NCI-H187 treated with DMSO at 0.1 percent for 48 hours (cell line): ENCODE results near the gene OTUD1.
"Not testable (repeated sequence)": the region's sequence is repeated elsewhere in the genome, so short reads cannot be mapped to it uniquely, and the experiment has no call there.

ENCODE experiments used
- DNase-seq: peaks from one replicate; lab custom pipeline; 2025; lab: John Stamatoyannopoulos, UW

The OTUD1 gene, protein sequence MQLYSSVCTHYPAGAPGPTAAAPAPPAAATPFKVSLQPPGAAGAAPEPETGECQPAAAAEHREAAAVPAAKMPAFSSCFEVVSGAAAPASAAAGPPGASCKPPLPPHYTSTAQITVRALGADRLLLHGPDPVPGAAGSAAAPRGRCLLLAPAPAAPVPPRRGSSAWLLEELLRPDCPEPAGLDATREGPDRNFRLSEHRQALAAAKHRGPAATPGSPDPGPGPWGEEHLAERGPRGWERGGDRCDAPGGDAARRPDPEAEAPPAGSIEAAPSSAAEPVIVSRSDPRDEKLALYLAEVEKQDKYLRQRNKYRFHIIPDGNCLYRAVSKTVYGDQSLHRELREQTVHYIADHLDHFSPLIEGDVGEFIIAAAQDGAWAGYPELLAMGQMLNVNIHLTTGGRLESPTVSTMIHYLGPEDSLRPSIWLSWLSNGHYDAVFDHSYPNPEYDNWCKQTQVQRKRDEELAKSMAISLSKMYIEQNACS

DNA sequence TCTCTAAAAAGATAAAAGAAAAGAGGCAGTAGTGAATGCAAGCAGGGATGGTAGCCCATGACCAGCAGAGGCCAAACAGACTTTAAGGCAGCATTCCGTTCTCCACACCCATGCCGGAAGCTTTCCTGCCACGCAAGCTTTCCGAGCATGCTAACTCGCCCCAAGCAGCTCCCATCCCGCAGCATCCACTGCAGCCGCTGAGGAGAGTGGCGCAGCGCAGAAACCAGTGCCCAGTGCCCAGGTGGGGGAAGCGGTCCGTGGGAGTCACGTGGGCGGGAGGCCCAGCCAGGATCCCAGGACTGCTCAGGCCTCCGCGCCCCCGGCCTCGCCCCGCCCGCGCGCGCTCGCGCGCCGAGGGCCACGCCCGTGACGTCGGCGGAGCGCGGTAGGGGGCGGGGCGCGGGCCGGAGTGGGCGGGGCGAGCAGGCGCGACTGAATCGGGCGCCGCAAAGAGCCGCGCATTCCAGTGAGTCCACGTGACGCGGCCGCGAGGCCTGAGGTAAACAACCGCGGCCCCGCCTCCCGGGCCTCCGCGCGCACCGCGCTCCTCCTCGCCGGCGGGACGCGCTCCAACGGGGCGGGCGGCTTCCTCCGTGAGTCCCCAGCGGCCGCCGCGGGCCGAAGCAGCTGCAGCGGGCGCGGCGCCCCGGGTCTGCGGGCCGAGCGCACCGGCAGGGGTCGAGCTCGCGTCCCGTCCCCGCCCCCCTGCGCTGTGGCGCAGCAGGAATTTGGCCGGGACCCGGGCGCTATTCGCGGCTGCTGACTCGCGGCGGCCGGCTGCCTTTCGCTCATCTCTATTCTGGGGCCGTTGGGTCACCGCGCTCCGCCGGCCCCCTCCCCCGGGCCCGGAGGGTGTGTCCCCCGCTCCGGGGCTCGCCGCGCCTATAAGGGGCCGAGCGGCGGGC, at the start of gene OTUD1:
OTUD1 (plus strand) TSS at position 529 of the 905 bp plus-strand sequence. CDS start 383 bp downstream, outside the sequence.
- peak; percentile 1 for DNase-seq

DNA sequence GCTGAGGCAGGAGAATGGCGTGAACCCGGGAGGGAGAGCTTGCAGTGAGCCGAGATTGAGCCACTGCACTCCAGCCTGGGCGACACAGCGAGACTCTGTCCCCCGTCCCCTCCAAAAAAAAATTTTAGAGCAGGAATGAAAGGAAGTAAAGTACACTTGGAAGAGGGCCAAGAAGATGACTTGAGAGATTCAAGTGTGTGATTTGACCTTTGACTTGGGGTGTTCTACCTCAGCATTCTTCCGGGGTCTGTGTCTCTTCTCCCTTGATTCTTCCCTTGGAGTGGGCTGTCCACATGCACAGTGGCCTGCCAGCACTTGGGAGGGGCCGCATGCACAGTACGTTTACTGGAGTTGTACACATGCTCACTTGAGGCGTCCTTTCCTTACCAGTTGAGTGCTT, 48.5 kb upstream of the OTUD1 start:
- not testable (repeated sequence) for DNase-seq

DNA sequence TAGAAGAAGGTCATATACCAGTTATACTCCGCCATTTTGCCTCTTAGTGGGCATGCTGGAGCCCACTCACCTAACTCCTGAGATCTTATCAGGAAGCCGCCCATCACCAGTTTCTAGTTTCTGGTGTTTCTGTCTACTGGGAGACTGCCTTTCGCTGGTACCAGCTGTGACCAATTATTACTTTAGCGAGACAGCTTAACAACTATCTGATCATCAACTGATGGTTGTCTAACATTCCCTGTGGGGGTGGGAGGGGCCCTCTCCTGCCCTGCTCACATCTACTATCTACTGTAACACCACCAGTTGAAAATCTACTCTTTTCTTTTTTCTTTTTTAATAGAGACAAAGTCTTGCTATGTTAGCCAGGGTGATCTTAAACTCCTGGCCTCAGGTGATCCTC, 48.1 kb upstream of the OTUD1 start:
- no peak for DNase-seq

DNA sequence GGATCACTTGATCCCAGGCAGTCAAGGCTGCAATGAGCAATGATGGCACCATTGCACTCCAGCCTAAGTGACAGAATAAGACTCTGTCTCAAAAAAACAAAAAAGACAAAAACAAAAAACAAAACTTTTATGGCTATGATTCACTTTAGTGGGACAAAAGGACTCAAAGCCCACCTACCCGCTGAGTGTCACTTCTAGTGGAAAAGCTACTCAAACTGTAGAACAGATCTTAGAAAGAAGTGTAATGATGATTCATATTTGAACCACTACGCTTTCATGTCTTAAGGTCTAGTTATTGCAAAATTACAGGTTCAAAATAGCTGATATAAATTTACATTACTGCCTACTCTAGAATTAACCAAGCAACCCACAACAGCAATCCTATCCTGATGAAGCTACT, 47.1 kb upstream of the OTUD1 start:
- no peak for DNase-seq

DNA sequence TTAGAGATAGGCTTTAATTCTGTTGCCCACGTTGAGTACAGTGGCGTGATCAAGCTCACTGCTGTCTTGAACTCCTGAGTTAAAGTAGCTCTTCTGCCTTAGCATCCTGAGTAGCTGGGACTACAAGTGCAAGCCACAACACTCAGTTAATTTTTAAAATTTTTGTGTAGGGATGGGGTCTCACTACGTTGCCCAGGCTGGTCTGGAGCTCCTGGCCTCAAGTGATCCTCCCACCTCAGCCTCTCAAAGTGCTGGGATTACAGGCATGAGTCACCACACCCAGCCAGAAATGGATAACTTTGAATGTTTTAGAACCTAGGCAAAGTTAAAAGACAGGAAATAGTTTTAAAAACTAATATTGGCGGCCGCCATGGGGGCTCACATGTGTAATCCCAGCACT, 43.9 kb upstream of the OTUD1 start:
- no peak for DNase-seq

DNA sequence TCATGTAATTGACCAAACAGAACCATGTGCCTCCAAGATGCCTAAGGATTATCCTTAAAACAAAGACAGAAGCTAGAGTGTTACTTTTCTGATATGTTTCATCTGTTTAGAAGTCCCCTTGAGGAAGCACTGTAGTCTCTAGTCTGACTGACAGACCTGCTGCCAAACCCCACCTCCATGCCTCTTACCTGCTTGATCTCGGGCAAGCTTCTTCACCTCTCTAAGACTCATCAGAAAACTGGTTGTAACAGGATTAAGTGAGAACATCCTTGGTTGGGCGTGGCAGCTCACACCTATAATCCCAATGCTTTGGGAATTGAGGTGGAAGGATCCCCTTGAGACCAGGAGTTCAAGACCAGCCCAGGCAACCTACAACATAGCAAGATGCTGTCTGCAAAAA, 42.2 kb upstream of the OTUD1 start:
- no peak for DNase-seq

DNA sequence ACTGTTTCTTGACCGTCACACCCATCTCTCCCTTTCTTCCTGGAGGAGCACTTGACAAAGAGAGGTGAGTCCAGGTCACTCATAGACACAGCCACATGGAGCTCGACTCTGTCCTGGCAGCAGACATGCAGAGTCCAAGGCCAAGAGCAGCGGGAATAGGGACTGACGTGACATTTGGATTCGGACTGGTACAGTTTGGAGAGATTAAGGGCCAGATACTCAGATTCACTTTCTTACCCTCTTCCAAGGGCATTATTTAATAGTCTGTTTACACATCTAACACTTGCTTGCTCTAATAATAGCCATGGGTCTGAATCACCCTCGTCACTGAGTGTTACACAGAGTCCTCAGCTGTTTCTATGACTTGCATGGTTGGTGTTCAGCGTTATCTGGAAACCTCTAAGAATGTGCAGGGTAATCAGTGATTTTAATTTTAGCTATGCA, 39.2 kb upstream of the OTUD1 start:
- no peak for DNase-seq

DNA sequence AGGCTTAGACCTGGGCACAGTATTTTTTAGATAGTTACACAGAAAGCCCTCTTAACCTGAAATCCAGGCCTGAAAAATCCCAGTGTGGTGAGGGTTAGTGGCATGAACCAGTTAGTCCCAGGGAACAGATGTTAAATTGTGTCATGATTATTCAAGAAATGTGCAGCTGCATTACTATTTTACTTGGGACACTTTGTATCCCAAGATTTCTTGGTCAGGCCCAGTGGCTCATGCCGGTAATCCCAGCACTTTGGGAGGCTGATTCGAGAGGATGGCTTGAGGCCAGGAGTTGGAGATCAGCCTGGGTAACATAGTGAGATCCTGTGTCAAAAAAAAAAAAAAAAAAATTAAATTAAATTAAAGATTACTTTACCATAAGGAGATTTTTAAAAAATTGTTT, 36.0 kb upstream of the OTUD1 start:
- no peak for DNase-seq

DNA sequence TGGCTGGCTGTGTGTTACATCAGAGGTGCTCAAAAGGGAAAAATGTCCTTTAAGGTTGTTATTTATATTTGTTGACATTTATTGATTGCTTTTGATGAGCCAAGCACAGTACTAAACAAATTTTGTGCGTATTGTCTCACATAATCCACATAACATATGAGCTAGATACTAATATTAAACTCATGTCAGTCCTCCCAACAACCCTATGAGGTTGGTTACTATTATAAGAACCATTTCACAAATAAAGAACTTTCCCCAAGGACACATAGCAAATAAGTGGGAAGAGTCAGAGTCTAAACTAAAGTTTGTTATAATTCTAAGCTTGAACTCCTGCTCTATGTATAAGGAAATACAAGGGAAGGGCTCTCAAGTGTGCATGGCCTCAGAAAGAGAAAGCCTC, 35.6 kb upstream of the OTUD1 start:
- DNase-seq, result no peak

DNA sequence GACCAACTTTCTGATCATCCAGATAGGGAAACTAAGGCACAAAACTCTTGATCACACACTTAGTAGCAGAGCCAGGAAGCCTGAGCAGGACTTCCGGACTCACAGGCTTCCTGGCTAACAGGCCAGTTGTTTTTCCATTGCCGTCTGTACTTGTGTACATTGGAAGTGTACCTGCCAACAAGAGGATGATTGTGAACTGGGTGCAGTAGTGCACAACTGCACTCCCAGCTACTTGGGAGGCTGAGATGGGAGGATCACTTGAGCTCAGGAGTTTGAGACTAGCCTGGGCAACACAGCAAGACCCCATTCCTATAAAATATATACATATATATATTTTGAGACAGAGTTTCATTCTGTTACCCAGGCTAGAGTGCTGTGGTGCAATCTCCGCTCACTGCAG, 35.2 kb upstream of the OTUD1 start:
- DNase-seq, result no peak

DNA sequence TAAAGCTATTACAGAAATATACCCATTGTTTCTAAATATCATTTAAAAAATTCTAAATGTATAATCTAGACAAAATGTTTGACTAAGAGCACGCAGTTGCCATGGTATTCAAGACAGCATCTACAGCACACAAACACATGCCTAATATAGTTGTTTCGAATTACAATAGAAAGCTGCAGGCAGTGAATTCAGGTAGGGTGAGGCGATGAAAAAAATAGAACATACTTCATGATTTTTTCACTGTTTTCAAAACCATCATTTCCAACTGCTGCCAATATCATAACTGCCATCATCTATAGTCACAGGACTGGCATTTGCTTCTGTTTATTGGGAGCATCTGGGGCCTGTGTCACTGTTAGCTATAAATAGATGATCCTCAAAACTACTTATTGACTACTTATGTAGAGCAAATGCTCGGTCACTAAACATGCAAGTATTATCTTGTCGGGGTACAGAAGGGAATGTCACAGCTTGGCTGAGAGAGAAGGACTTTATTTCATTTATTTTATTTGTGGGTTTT, 34.4 kb upstream of the OTUD1 start:
- no peak for DNase-seq

DNA sequence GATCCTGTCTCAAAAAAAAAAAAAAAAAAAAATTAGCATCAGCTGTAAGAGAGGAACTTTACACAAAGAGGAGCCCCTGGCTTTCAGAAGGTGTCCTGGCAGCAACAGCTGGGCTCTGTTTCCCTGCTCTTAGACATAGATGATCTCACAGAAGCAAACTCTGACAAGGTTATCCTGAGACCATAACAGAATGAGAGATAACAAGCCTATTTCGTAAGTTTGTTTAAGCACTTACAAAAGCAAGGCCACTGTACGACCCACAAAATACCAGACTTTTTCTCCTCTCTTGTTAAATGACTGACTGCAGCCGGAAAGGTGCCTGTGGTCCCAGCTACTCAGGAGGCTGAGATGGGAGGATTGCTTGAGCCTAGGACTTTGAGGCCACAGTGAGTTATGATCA, 33.3 kb upstream of the OTUD1 start:
- DNase-seq, result no peak

DNA sequence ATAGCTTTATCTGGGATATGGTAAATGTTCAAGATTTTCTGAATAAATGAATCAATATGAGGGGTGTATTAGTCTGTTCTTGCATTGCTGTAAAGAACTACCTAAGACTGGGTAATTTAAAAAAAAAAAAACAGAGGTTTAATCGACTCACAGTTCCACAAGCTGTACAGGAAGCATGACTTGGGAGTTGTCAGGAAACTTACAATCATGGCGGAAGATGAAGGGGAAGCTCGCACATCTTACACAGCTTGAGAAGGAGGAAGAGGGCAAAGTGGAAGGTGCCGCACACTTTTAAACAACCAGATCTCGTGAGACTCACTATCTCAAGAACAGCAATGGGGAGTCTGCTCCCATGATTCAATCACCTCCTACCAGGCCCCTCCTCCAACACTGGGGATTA, 32.5 kb upstream of the OTUD1 start:
- DNase-seq, result no peak

DNA sequence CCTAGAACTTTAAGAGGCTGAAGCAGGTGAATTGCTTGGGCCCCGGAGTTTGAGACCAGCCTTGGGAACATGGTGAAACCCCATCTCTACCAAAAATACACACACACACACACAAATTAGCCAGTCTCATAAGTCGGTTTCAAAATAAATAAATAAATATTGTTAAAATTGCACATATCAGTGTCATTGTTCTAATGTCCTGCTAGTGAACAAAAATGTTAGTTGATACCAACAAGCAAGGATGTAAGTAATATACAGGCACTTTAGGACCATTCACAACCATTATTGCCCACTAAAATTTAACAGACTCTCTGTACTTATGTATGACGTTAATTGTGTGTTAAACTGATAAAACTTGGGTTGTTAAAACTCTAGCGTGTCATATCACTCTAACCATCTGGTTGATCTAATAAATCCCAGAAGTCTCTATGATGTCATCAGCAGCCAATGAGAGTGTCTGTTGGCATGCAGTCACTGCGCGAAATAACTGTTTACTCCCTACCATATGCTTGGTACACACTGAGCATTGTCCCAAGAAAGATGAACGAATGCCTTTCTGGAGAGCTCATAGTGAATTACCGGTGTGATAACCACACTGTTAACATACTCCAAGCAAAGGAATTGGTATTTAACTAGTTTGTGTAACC, 30.4 kb upstream of the OTUD1 start:
- no peak for DNase-seq

DNA sequence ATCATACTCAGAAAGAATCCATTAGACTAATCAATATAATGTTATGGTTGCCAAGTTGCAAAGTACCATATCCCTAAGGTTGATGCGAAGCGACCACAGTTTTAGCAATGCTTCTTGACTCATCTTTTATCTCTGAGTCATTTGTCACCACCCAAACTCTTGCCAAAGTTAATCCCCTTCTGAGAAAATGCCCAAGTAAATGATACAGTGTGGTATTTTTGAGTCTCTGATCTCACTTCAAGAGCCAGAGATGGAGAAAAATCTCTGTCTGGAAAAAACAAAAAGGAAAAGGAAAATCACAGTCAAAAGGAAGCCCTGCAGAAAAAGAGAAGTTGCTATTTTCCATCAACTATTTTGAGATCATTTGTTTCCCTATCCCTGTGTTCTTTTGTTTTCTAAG, 26.7 kb upstream of the OTUD1 start:
- no peak for DNase-seq

DNA sequence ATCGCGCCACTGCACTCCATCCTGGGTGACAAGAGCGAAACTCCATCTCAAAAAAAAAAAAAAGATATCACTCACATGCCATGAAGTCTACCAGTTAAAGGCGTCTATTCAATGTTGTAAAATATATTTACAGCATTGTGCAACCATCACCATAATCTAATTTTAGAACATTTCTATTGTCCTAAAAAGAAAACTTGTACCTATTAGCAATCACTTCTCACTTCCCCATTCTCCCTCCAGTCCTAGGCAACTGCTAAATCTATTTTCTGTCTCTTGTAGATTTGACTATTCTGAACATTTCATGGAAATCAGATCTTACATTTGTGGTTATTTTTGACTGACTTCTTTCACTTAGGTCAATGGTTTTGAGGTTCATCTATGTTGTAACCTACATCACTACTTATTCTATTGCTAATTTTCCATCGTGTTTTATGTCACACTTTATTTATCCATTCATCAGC, 25.2 kb upstream of the OTUD1 start:
- DNase-seq, result no peak

DNA sequence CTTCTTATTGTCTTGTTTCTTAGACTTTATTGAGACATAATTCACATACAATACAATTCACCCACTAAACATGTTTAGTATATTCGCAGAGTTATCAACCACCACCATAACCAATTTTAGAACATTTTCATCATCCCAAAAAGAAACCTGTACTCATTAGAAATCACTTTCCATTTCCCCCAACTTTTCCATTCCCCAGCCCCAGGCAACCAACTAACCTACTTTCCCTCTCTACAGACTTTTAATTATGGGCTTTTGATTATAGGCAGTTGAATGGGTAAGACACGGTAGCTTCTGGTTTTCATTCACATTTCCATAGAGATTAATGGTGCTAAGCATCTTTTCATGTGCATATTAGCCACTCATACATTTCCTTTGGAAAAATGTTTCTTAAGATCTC, 24.2 kb upstream of the OTUD1 start:
- DNase-seq, result no peak

DNA sequence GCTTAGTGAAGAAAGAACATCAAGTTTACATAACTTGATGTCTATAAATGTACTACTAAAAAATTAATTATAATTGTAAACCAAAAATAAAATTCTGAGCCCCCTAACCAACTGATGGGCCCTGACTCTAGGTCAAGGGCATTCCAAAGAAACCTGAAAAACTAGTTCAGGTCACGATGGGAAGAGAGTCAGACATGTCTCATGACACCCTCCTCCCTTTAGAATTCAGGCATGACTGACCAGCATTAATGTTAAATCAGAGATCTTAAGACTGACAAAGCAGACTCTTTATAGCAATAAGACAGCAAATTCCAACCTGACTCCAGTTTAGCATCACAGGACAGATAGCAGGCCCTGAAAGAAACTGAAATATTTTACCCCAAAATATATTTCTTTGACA, 21.6 kb upstream of the OTUD1 start:
- no peak for DNase-seq

DNA sequence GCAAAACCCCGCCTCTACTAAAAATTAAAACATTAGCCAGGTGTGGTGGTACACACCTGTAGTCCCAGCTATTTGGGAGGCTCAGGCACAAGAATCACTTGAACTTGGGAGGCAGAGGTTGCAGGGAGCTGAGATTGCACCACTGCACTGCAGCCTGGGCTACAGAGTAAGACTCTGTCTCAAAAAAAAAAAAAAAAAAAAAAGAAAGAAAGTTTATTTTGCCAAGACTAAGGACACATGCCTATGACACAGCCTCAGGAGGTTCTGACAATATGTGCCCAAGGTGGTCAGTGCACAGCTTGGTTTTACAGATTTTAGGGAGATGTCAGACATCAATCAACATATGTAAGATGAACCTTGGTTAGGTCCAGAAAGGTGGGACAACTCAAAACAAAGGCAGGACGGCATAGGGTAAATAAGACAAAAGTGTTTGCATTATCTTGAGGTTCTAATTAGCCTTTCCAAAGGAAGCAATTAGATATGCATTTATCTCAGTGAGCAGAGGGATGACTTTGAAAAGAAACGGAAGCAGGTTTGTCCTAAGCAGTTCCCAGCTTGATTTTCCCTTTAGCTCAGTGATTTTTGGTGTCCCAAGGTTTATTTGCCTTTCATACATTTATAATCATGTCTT, 20.7 kb upstream of the OTUD1 start:
- no peak for DNase-seq

DNA sequence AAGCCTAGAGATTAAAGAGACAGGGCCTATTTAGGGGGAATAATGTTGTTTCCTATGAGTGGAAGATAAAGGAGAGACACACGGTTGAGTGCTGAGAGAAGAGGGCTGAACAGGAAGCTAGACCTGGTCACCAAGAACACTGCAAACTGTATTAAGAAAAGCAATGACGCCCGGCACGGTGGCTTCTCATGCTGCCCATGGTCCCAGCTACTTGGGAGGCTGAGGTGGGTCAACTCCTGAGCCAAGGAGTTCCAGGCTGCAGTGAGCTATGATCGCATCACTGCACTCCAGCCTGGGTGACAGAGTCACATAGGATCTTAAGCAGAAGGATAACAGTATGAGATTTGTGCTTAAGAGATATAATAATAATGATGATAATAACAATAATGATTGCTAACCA, 19.7 kb upstream of the OTUD1 start:
- no peak for DNase-seq

DNA sequence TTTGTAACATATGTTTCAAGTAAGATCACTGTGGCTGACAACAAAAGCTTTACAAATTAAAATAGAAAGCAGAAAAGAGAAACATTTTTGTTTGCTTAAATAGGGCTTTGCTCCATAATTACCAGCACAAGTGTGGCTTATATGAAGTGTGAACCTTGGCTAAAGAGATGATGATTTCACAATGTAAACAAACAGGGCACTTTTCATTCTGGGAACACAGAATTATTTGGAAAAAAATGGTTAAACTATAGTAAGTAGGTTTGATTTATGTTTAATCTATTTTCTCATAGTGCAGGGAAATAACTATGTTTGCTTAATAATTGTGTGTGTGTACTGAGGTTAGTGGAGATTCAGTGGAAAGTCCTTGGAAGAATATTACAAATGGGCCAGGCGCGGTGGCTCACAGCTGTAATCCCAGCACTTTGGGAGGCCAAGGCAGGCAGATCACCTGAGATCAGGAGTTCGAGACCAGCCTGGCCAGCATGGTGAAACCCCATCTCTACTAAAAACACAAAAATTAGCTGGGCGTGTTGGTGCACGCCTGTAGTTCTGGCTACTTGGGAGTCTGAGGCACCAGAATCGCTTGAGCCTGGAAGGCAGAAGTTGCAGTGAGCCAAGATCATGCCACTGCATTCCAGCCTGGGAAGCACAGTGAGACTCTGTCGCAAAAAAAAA, 19.1 kb upstream of the OTUD1 start:
- no peak for DNase-seq
